Measurements from ENCODE around the gene AHNAK. TPM values are rescaled to one million over a fixed set of nuclear protein-coding genes. Genes with fewer than 3 reads are reported as not detected.

The AHNAK gene
- total and polyA plus RNA-seq, 2 experiments from 2014 or later: 167 to 548 TPM

- no peaks in the 10 kb centered on the region for H3K27me3 ChIP-seq (replicated peaks; ENCODE audit: insufficient read depth)
- peaks cover 16% of the 10 kb centered on the region for H3F3A ChIP-seq (ENCODE audit: insufficient read depth)
- peaks cover 53% of the 10 kb centered on the region for H3K4me1 ChIP-seq (ENCODE audit: insufficient read depth)
- no peak overlapping the region for H3K4me3 ChIP-seq
- no peaks in the 10 kb centered on the region for H4K20me1 ChIP-seq (ENCODE audit: insufficient read depth)
- H3K9ac ChIP-seq: no peak overlapping the region
- no peaks in the 10 kb centered on the region for H3K36me3 ChIP-seq (ENCODE audit: low read depth)
- H3K4me2 ChIP-seq (ENCODE audit: unreplicated experiment): peak overlapping the region; percentile 0
- in situ Hi-C loops (cut with MboI): loop anchor here (10.0 to 25.0 kb wide), 2 partner anchors 155 to 288 kb away; partner anchors contain the start of genes LRRN4CL and UBXN1
- TF ChIP-seq EZH2 (IDR thresholded peaks at IDR 0.05; ENCODE audit: insufficient read depth, poor library complexity, severe bottlenecking) (no peak), EZH2phosphoT487 (IDR thresholded peaks at IDR 0.05; ENCODE audit: insufficient read depth, low read depth) (no peak)
- H3K27ac ChIP-seq: peak overlapping the region; percentile 15
- WGBS, 2 experiments (ENCODE audit: low coverage in 1 of 2, low lambda C conversion rate in 2 of 2, missing lambda C conversion rate in 2 of 2): 26 to 29% methylated on average over 10 of the region's 10 CpGs
- no peaks in the 10 kb centered on the region for H3K9me2 ChIP-seq (ENCODE audit: insufficient read depth)
- no peak overlapping the region for H2AFZ ChIP-seq
- H3K79me2 ChIP-seq (ENCODE audit: insufficient read depth): no peaks in the 10 kb centered on the region
- DNase-seq: peak; percentile 46
- no peaks in the 10 kb centered on the region for H3K9me3 ChIP-seq (ENCODE audit: low read depth)
Measured at GRCh38 chr11:62399172-62399877, 147.3 kb downstream of the AHNAK start.

- Histone ChIP-seq H3K4me3 (no peak overlapping the region), H3K9ac (no peak overlapping the region), H3K9me2 (ENCODE audit: insufficient read depth) (no peaks in the 10 kb centered on the region), H3K27ac (peak overlapping the region; percentile 15), H3K79me2 (ENCODE audit: insufficient read depth) (no peaks in the 10 kb centered on the region), H2AFZ (no peak overlapping the region), H3K36me3 (ENCODE audit: low read depth) (no peaks in the 10 kb centered on the region), H3K4me2 (ENCODE audit: unreplicated experiment) (peak overlapping the region; percentile 10), H3K4me1 (ENCODE audit: insufficient read depth) (peaks cover 53% of the 10 kb centered on the region), H3K27me3 (replicated peaks; ENCODE audit: insufficient read depth) (no peaks in the 10 kb centered on the region), H3F3A (ENCODE audit: insufficient read depth) (peaks cover 16% of the 10 kb centered on the region), H4K20me1 (ENCODE audit: insufficient read depth) (no peaks in the 10 kb centered on the region), H3K9me3 (ENCODE audit: low read depth) (no peaks in the 10 kb centered on the region)
- TF ChIP-seq EZH2 (IDR thresholded peaks at IDR 0.05; ENCODE audit: insufficient read depth, poor library complexity, severe bottlenecking) (no peak), EZH2phosphoT487 (IDR thresholded peaks at IDR 0.05; ENCODE audit: insufficient read depth, low read depth) (no peak)
- in situ Hi-C loops (cut with MboI): loop anchor here (10.0 to 25.0 kb wide), 2 partner anchors 156 to 289 kb away; partner anchors contain the start of genes LRRN4CL and UBXN1
- DNase-seq: peak; percentile 56
- 28 to 32% methylated on average over 21 to 22 of the region's 22 CpGs for WGBS, 2 experiments (ENCODE audit: low coverage in 1 of 2, low lambda C conversion rate in 2 of 2, missing lambda C conversion rate in 2 of 2)
Measured at GRCh38 chr11:62398011-62398994, 148.3 kb downstream of the AHNAK start.

- WGBS, 2 experiments (ENCODE audit: low coverage in 1 of 2, low lambda C conversion rate in 2 of 2, missing lambda C conversion rate in 2 of 2): 93 to 96% methylated on average over 9 to 10 of the region's 10 CpGs
- Histone ChIP-seq H3K27me3 (replicated peaks; ENCODE audit: insufficient read depth) (no peaks in the 10 kb centered on the region), H3K9ac (no peak overlapping the region), H3K4me3 (no peak overlapping the region), H3K9me2 (ENCODE audit: insufficient read depth) (no peaks in the 10 kb centered on the region), H3K27ac (no peak overlapping the region), H3K4me2 (ENCODE audit: unreplicated experiment) (no peak overlapping the region), H3K36me3 (ENCODE audit: low read depth) (no peaks in the 10 kb centered on the region), H2AFZ (no peak overlapping the region), H3K9me3 (ENCODE audit: low read depth) (no peaks in the 10 kb centered on the region), H4K20me1 (ENCODE audit: insufficient read depth) (no peaks in the 10 kb centered on the region), H3K4me1 (ENCODE audit: insufficient read depth) (peaks cover 33% of the 10 kb centered on the region), H3F3A (ENCODE audit: insufficient read depth) (peaks cover 12% of the 10 kb centered on the region), H3K79me2 (ENCODE audit: insufficient read depth) (no peaks in the 10 kb centered on the region)
- TF ChIP-seq EZH2phosphoT487 (IDR thresholded peaks at IDR 0.05; ENCODE audit: insufficient read depth, low read depth): no peak
- no peak for TF ChIP-seq EZH2 (IDR thresholded peaks at IDR 0.05; ENCODE audit: insufficient read depth, poor library complexity, severe bottlenecking)
- DNase-seq: no peak
- in situ Hi-C loops (cut with MboI): loop anchor here (10.0 to 25.0 kb wide), 2 partner anchors 159 to 291 kb away; partner anchors contain the start of genes LRRN4CL and UBXN1
Measured at GRCh38 chr11:62395885-62396551, 150.6 kb downstream of the AHNAK start.
